DND-41 (cell line): Measurements from ENCODE around the gene TMEM181.

ENCODE experiments used
- EZH2 ChIP-seq: IDR thresholded peaks from 3 replicates; pipeline ENCODE4 v1.6.1; 2012; ENCODE audit warnings: borderline replicate concordance, low read depth, mild to moderate bottlenecking, moderate library complexity, low read length, inconsistent platforms; ENCODE audit not compliant: severe bottlenecking
- TF ChIP-seq, protein P1 (sequence below): IDR thresholded peaks from 2 replicates; pipeline ENCODE4 v1.5.1; 2012; ENCODE audit warnings: borderline replicate concordance, low read length, moderate library complexity, mild to moderate bottlenecking; ENCODE audit not compliant: poor library complexity, severe bottlenecking; ENCODE audit errors: extremely low read depth

DNA sequence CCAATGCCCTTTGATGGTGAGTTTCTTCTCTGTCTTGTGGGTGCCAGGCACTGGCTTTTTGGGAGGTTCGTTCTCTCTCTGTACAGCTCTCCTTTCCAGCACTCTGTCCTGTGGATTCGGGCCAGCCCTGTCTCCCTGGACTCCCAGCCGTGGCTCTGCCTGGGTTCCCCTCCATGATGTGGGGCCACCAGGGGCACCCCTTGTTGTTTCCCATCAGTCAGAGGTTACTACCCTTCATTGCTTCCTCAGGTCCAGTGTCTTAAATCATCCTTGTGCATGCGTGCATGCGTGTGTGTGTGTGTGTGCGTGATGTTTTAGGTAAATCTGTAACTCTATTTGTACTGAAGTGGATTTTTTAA lies 44.1 kb downstream of the TMEM181 start:
- no peak for TF ChIP-seq EZH2
- TF ChIP-seq, protein P1, sequence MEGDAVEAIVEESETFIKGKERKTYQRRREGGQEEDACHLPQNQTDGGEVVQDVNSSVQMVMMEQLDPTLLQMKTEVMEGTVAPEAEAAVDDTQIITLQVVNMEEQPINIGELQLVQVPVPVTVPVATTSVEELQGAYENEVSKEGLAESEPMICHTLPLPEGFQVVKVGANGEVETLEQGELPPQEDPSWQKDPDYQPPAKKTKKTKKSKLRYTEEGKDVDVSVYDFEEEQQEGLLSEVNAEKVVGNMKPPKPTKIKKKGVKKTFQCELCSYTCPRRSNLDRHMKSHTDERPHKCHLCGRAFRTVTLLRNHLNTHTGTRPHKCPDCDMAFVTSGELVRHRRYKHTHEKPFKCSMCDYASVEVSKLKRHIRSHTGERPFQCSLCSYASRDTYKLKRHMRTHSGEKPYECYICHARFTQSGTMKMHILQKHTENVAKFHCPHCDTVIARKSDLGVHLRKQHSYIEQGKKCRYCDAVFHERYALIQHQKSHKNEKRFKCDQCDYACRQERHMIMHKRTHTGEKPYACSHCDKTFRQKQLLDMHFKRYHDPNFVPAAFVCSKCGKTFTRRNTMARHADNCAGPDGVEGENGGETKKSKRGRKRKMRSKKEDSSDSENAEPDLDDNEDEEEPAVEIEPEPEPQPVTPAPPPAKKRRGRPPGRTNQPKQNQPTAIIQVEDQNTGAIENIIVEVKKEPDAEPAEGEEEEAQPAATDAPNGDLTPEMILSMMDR, result no peak
